Adrenal gland (tissue), 12 donors: ENCODE data around the gene LRRC8E. TPM values are rescaled to one million over a fixed set of nuclear protein-coding genes. Genes with fewer than 3 reads are reported as not detected.
A peak's percentile ranks its signal among the peaks of the same experiment; 100 is the strongest.

Experiments
- DNase-seq, 7 donors: peaks; one replicate each; pipeline ENCODE4 v3.0.0-alpha.2; 2019 to 2020
- H3K27ac ChIP-seq, 5 donors: fragments of 200-600 bp; sonication (generic) in 4 of 5; 1 replicate in 3 of 5; 2 replicates in 2 of 5; pipeline versions ENCODE4 v1.5.1 to v1.8.0; 2016 to 2020; ENCODE audit warnings: mild to moderate bottlenecking in 1 of 5
- H3K27me3 ChIP-seq: fragments of 200-600 bp; 2 replicates; pipeline ENCODE4 v1.8.0; 2021
- H3K36me3 ChIP-seq, 2 donors: fragments of 200-600 bp; replicated peaks in 1 of 2; 1 replicate in 1 of 2; 2 replicates in 1 of 2; pipeline versions ENCODE4 v1.5.1 to v1.8.0; 2018 to 2022
- H3K4me1 ChIP-seq, 2 donors: fragments of 200-600 bp; replicated peaks in 1 of 2; 1 replicate in 1 of 2; 2 replicates in 1 of 2; pipeline versions ENCODE4 v1.5.1 to v1.8.0; 2018 to 2021
- H3K4me3 ChIP-seq, 4 donors: fragments of 200-600 bp; sonication (generic) in 3 of 4; one replicate each; pipeline ENCODE4 v1.5.1; 2016 to 2018
- H3K9me3 ChIP-seq, 3 donors: fragments of 200-600 bp; sonication (generic) in 1 of 3; replicated peaks in 1 of 3; 1 replicate in 2 of 3; 2 replicates in 1 of 3; pipeline versions ENCODE4 v1.5.1 to v1.8.0; 2016 to 2021
- CTCF ChIP-seq, 6 experiments: fragments of 450-650 bp in 4 of 6; fragments of 200-600 bp in 2 of 6; sonication (generic) in 1 of 6; IDR thresholded peaks; 1 replicate in 5 of 6; 2 replicates in 1 of 6; pipeline versions ENCODE4 v1.5.1 to v1.8.0; 2016 to 2021; ENCODE audit warnings: antibody characterized with exemption in 6 of 6, mild to moderate bottlenecking in 2 of 6, moderate library complexity in 1 of 6
- POLR2A ChIP-seq, 2 donors: fragments of 450-650 bp; IDR thresholded peaks; one replicate each; pipeline ENCODE4 v1.6.1; 2017; ENCODE audit warnings: antibody characterized with exemption in 2 of 2, mild to moderate bottlenecking in 2 of 2, moderate library complexity in 1 of 2
- WGBS, 4 donors: extraction: QIAGEN DNeasy Blood & Tissue Kit in 2 of 4; methylation state at CpG; one replicate each; pipeline versions ENCODE4 v1.1.5 to v1.1.7; 2013 to 2017; 5-methylcytosine and 5-hydroxymethylcytosine counted together
- intact Hi-C, 2 donors: fragments of 100-400 bp; cut with DNase I; formaldehyde crosslinking; loops; one replicate each; pipeline versions ENCODE4 v1.14.1 to v1.15.0; 2022 to 2023
- polyA plus RNA-seq, 3 donors: library from polyadenylated mRNA; stranded (reverse); fragments of 200-250 nt in 2 of 3; fragments of 350-450 nt in 1 of 3; fragmentation: Illumina TruSeq in 1 of 3; extraction: RNeasy Lipid Tissue Mini Kit (QIAGEN cat#74804) in 1 of 3; gene quantifications; one replicate each; pipeline ENCODE4 v1.2.3, GENCODE V29; 2013 to 2014
- total RNA-seq, 9 donors: library from RNA; depleted of rRNA in 4 of 9; stranded (reverse); fragments of >200 nt in 4 of 9; fragments of 120-200 nt in 1 of 9; fragmentation: NEBNext Ultra II Directional in 1 of 9; extraction: Animal tissue kit (Norgen Biotek cat#: 25700) in 1 of 9; gene quantifications; one replicate each; pipeline versions ENCODE4 v1.1.0 to v1.2.4, GENCODE V29; 2013 to 2023
- donor health status: healthy with polysubstance abuse.
- donor health status: Bipolar disorder and iron deficiency.
- donor health status: DM: yes; HTN: yes; CAD: no.
- donor health status: DM: no; HTN: no; CAD: no.
- donor health status: DM: no; HTN: no; CAD: no.
- donor health status: DM: yes; HTN: yes; CAD: no.

The LRRC8E gene
- total and polyA plus RNA-seq, 12 donors = 0.67 to 22.9 (median 11.2) TPM

- Histone ChIP-seq H3K27me3 (no peaks in the 10 kb centered on the region), H3K27ac (no peak overlapping the region), H3K4me1 (peaks cover 7 to 13% of the 10 kb centered on the region in 2 donors), H3K9me3 (no peaks in the 10 kb centered on the region), H3K4me3 (no peak overlapping the region), H3K36me3 (peaks cover 0 to 81% of the 10 kb centered on the region in 2 donors)
- intact Hi-C loops = no loop called here
- WGBS, 4 donors = 89 to 95% (median 92%) methylated on average over 25 to 55 of the region's 55 CpGs
- DNase-seq = no peak
- TF ChIP-seq POLR2A (IDR thresholded peaks at IDR 0.05) (no peak), CTCF (IDR thresholded peaks at IDR 0.05) (peak in 1 of 6 experiments; percentile 1)
These were observed 45.8 kb downstream of the LRRC8E start for GRCh38 chr19:7933828-7934725.

GRCh38 chr19:7934766-7935165 is 46.5 kb downstream of the LRRC8E start:
- WGBS, 4 donors = 86 to 90% (median 89%) methylated on average over 17 to 21 of the region's 21 CpGs
- Histone ChIP-seq H3K27ac (no peak overlapping the region), H3K36me3 (peaks cover 0 to 85% of the 10 kb centered on the region in 2 donors), H3K9me3 (no peaks in the 10 kb centered on the region), H3K4me3 (no peak overlapping the region), H3K27me3 (no peaks in the 10 kb centered on the region), H3K4me1 (peaks cover under 1 to 6% of the 10 kb centered on the region in 2 donors)
- intact Hi-C loops = no loop called here
- TF ChIP-seq POLR2A (IDR thresholded peaks at IDR 0.05) (no peak), CTCF (IDR thresholded peaks at IDR 0.05) (no peak)
- no peak for DNase-seq

- Histone ChIP-seq H3K4me1 (peaks cover 7 to 13% of the 10 kb centered on the region in 2 donors), H3K9me3 (no peaks in the 10 kb centered on the region), H3K27me3 (no peaks in the 10 kb centered on the region), H3K4me3 (no peak overlapping the region), H3K36me3 (peaks cover 0 to 42% of the 10 kb centered on the region in 2 donors), H3K27ac (no peak overlapping the region)
- intact Hi-C loops = loop anchor here in 1 of 2 donors (10.0 kb wide), 1 partner anchor 314 kb away; no protein-coding TSS in a partner anchor
- TF ChIP-seq CTCF (IDR thresholded peaks at IDR 0.05) (no peak), POLR2A (IDR thresholded peaks at IDR 0.05) (no peak)
- no peak for DNase-seq
- 91 to 97% (median 94%) methylated on average over 4 to 13 of the region's 13 CpGs for WGBS, 4 donors
These were observed 52.5 kb downstream of the LRRC8E start for GRCh38 chr19:7940841-7941240.

GRCh38 chr19:7941895-7942596 is 53.7 kb downstream of the LRRC8E start:
- intact Hi-C loops = loop anchor here in 1 of 2 donors (10.0 kb wide), 1 partner anchor 313 kb away; no protein-coding TSS in a partner anchor
- TF ChIP-seq CTCF (IDR thresholded peaks at IDR 0.05) (no peak), POLR2A (IDR thresholded peaks at IDR 0.05) (no peak)
- Histone ChIP-seq H3K36me3 (peaks cover 0 to 30% of the 10 kb centered on the region in 2 donors), H3K27ac (no peak overlapping the region), H3K4me1 (peaks cover 7 to 13% of the 10 kb centered on the region in 2 donors), H3K9me3 (no peaks in the 10 kb centered on the region), H3K4me3 (no peak overlapping the region), H3K27me3 (no peaks in the 10 kb centered on the region)
- WGBS, 4 donors = 90 to 94% (median 93%) methylated on average over 16 to 19 of the region's 19 CpGs
- no peak for DNase-seq
